Esophagus muscularis mucosa (tissue), 4 donors: ENCODE data around the gene ARTN.

Experiments
- CTCF ChIP-seq, 3 experiments: fragments of 200-600 bp in 2 of 3; fragments of 450-650 bp in 1 of 3; sonication (generic) in 2 of 3; IDR thresholded peaks; one replicate each; pipeline ENCODE4 v1.5.1; 2017 to 2019; ENCODE audit warnings: antibody characterized with exemption in 3 of 3, mild to moderate bottlenecking in 2 of 3, moderate library complexity in 1 of 3
- EP300 ChIP-seq: sonication (generic); formaldehyde crosslinking; IDR thresholded peaks from one replicate; pipeline ENCODE4 v1.6.1; 2017; ENCODE audit warnings: antibody characterized with exemption
- POLR2A ChIP-seq: fragments of 450-650 bp; IDR thresholded peaks from one replicate; pipeline ENCODE4 v1.6.1; 2017; ENCODE audit warnings: antibody characterized with exemption, moderate library complexity, mild to moderate bottlenecking, low read depth
- POLR2AphosphoS5 ChIP-seq, 2 donors: sonication (generic); formaldehyde crosslinking; IDR thresholded peaks; one replicate each; pipeline ENCODE4 v1.6.1; 2017; ENCODE audit warnings: antibody characterized with exemption in 2 of 2

- TF ChIP-seq EP300, result no peak
- TF ChIP-seq CTCF (IDR thresholded peaks at IDR 0.05), result no peak
- TF ChIP-seq POLR2AphosphoS5 (IDR thresholded peaks at IDR 0.05), result no peak
- TF ChIP-seq POLR2A, result no peak
Observed at GRCh38 chr1:43900386-43900785, 33.2 kb upstream of the ARTN start.
